HL-60/S4 treated with retinoic acid at 250 ng/mL for 4 days and 3 days (cell line): ENCODE data around the gene DMAC2L.

Source experiments
- in situ Hi-C: fragments of 300-500 bp; cut with MboI; formaldehyde crosslinking; loops from 2 replicates; pipeline ENCODE4 v1.7.0; 2022; ENCODE audit warnings: low sequenced_read_pairs

Gene DMAC2L

DNA sequence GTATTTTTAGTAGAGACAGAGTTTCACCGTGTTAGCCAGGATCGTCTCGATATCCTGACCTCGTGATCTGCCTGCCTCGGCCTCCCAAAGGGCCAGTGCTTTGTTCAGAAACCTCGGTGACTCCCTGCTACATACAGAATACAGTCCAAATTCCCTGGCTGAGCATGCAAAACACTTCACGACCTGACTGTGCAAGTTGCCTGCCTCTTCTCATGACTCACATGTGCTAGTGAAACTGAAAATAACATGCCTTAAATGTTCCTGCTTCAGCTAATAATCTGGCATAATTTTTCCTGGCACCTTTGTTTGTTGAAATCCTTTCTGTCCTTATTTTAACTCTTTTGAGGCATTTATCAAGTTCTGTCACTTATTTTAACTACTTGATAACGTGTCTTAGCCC lies 8.2 kb downstream of the DMAC2L start:
- in situ Hi-C loops = no loop called here

DNA sequence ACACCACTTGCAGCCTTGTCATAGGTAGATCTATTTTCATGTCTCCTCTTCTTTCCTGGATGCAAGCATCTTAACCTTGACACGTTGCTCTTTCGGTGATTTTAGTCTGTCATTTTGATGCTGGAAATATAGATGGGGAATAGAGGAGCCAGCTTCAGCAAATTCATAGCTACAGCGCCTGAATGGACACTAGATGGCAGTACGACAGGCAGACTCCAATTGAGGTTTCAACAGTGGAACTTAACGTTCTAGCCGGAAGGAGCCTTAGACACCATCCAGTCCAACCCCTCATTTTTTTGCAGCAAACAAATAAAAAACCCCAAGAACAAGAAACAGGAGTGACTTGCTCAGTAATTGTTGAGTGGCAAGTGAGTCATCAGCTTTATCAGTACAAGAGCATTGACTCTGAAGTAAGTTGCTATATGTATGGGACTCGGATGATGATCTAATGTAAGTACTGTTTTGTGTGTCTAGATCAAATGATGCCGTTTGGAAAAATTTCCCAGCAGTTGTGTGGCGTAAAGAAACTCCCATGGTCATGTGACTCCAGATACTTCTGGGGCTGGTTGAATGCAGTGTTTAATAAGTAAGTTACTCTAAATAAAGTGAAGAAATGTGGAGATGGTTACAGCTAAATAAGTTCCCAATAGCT lies 9.0 kb downstream of the DMAC2L start:
- in situ Hi-C loops = no loop called here

DNA sequence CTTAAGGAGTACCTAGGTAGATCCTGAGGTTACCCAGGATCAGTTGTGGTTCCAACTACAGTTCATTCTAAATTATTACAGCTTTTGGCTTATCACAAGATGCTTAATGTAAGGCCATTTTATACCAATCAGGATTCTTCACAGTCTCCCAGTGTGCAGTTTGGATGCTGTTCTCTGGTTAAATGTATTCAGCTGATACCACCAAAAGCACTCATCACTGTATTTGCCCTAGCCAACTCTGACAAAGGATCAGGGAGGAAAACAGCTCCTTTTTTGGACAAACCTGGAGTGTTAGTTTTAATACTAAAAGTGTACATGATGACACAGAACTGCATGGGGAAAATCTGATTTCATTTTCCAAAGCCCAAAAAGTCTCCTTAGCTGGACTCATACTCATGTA lies 19.5 kb downstream of the DMAC2L start:
- in situ Hi-C loops = no loop called here

DNA sequence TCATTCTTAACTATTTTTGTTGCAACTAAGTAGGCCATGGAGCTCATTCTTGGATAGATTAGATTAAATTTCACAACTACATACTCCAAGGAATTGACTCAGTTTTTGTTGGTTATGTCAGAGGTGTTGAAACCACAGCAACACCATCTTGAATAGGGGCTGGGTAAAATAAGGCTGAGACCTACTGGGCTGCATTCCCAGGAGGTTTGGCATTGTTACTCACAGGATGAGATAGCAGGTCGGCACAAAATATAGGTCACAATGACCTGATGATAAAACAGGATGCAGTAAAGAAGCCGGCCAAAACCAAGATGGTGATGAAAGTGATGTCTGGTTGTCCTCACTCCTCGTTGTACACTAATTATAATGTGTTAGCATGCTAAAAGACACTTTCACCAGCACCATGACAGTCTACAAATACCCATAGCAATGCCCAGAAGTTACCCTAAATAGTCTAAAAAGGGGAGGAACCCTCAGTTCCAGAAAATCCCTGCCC lies 20.9 kb downstream of the DMAC2L start:
- in situ Hi-C loops = no loop called here

DNA sequence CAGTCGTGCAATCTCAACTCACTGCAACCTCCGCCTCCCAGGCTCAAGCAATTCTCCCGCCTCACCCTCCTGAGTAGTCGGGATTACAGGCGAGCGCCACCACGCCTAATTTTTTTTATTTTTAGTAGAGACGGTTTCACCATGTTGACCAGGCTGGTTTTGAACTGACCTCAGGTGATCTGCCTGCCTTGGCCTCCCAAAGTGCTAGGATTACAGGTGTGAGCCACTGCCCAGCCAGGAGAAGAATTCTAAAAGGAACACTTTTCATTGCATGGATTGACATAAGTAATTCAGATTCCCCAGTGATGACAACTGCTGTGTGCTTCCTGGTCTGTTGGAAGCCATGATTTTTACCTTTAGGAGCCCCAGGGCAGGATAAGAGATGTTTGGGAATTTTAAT lies 22.1 kb downstream of the DMAC2L start:
- in situ Hi-C loops = no loop called here

DNA sequence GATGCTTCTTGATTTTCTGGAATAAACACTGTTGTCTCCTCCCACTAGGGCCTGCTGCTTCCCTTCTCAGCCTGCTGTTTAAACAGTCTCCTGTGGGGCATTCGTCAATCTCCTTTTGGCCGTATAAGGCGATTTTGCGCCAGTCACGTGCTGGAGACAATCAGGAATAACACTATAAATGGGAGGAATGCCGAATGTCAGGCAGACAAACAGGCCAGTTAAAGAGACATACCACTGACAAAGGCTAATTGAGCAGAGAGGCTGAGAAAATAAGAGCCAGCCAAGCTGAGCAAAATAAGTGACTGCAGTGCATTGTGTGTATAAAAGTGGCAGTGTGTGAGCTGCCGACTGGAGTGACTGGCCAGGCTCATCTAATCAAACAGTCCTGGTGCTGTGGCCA lies 23.3 kb downstream of the DMAC2L start:
- in situ Hi-C loops = no loop called here

DNA sequence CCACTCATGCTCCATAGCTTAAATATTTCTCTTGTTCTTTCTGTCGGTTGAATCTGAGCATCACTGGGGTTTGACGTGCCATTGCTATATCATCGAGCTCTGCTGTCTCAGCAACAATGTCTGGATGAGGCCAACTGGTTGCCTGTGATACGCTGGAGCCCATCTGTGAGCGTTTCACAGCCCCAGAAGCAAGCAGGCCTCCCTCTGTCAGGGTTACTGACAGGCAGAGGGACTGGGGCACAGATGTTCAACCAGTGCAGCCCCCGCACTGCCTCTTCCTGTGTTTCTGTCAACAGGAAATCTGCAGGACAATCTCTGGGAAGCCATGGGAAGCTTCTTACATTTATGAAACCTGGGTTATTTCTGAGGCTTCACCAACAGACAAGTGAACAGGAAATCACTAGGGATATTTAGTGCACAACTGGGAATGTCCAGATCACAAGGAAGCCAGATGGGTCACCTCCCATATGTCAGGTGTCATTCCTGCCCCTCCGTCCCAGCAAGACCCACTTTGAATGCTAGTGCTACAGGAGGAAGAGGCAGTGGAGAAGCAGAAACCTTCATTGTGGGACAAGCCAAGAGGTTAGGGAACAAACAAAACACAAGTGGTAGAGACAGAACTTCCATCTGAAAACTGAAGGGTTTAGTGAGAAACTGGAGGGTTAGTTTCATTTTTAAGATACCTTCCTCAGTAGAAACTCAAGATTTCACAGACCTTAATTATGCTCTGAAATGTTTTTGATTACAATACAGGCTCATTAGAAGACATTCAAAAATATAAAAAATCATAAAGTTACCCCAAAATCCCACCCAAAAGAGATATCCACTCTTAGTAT lies 24.1 kb downstream of the DMAC2L start:
- in situ Hi-C loops = no loop called here

DNA sequence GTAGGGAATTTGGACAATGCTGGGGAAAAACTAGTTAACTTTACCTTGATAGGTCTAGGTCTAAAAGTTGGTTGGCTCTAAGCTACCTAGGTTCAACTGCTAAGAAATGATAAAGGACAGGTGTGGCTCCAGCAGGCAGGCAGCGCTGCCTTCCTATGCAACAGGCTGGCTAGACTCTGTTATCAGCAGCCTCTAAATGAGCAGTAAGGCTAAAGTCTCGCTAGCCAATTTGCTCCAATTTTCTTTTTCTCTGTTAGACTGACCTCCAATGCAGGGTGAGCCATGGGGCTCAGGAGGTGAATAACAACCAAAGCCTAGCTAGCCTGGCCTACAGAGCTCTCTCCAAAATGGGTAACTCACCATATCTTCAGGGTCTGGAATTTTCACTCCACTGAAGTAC lies 26.5 kb downstream of the DMAC2L start:
- in situ Hi-C loops = no loop called here

DNA sequence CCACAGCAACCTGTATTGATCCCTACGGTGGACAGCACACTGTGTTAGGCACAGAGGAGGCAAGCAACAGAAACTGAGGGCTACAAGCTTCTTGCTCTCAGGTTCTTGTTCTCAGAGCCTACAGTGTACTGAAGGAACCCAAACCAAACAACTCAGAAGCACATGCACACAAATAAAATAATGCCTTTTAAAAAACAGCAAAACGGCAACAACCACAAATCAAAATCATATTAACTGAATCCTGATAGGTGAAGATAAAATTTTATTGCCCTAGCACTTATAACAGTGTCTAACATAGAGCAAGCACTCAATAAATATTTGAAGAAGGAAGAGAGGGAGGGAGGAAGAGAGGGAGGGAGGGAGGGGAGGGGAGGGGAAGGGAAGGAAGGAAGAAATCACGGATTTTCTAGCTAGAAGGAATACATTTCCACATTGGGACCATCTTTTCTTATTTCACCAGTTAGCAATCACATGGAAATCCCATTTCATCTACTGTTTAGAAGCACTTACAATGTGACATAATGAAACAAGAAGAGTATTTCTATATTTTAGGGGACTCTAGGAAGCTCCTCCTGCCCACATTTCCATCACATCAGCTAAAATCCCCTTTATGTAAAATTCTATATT lies 27.2 kb downstream of the DMAC2L start:
- in situ Hi-C loops = no loop called here

DNA sequence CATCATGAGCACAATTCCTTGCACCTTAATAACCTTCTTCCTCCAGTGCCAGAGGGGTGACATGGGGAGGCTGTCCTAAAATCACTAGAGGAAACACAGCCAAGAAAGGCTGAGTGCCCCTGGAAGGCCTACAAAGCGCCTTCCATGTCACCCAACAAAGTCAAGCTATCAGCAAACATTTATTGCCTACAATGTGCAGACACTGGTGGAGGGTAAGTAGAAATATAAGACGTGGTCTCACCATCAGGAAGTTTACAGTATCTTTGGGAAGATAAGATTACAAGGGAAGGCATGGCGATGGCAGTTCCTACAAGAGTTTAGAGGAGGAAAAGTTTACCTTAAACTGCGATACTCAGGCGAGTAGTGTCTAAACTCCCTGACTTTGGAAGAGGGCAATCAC lies 27.9 kb downstream of the DMAC2L start:
- in situ Hi-C loops = no loop called here

DNA sequence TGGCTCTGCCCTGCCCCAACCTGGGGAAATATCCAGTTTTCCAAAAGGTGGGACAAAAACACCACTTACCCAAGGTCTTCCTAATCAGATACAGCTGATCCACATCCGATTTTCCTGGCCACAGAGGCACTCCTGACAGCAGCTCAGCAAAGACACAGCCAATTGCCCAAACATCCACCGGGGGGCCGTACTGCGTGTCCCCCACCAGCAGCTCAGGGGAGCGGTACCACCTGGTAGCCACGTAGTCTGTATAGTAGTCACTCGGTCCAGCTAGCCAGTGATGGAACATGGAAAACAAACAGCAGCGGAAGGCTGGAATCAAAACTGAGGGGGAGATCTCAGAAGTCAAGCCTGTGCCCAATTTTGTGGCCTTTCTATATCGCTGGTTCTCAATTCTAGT lies 28.8 kb downstream of the DMAC2L start:
- in situ Hi-C loops = no loop called here

DNA sequence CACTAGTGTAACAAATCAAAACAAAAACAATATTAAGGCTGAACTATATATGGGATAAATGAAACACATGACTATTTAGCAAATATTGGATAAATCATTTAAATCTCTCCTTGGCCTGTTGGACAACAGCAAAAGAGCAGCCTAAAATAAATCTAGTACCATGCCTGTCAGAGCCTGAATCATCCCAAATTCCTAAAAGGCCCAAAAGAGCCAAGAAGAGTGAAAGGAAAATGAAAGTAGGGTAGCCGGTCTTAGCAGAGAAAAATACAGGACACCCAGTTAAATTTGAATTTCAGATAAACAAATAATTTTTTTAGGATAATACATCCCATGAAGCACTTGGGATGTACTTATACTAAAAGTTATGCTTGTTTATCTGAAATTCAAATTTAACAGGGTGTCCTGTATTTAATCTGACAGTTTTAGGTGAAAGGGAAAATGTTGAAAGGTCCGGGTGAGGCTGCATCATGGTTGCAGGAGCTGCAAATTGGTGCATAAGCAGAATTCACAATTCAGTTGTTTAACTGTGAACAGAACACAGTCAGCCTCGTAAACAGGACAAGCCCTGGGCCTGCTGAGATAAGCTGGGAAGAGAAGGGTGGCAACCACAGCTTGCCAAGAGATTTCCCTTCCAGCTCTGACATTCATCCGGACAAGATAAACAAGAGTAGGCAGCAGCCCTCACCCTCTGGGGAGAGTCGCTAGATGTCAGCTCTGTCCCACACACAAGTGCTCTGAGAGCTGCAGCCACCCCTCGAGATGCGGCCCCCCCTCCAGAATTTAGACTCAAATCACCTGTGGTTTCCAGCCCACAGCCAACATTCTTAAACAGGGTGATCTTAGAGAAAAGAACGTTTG lies 30.3 kb downstream of the DMAC2L start:
- in situ Hi-C loops = no loop called here

DNA sequence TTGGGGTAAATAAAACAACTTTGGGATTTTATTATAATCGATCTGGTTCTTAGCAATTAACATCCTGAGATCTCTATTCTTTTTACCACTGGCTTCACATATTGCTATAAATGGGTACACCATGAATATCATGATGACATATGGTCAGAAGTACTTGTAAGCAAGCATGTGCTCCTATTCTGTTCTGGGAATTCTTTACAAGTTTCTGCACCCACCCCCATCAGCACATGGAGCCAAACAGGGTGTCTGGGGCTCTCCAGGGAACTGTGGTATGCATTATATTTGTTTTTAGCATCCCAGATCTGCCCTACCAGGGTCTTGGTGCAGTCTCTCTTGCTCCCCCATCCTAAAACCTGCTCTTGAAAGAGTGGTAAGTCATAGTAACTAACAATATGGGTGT lies 31.3 kb downstream of the DMAC2L start:
- in situ Hi-C loops = no loop called here

DNA sequence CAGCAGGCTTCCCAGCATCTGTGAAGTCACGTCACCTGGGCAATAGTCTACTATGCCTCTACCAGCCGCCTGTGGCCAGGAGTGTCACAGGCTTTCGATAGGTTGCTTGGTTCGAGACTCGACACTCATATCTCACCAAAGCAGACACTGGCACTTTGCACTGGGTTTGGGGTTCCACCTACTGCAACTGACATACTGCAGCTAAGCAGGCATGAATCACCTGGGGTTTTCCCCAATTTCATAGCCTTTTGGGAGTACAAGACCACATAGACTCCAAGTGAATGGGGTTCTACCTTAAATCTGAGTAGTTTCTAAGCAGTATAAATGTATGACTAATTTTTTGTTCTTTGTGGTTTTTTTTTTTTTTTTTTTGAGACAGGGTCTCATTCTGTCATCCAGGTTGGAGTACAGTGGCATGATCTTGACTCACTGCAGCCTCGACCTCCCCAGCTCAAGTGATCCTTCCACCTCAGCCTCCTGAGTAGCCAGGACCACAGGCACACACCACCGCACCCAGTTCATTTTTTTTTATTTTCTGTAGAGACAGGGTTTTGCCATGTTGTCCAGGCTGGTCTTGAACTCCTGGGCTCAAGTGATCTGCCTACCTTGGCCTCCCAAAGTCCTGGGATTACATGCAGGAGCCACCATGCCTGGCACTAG lies 32.1 kb downstream of the DMAC2L start:
- in situ Hi-C loops = no loop called here

DNA sequence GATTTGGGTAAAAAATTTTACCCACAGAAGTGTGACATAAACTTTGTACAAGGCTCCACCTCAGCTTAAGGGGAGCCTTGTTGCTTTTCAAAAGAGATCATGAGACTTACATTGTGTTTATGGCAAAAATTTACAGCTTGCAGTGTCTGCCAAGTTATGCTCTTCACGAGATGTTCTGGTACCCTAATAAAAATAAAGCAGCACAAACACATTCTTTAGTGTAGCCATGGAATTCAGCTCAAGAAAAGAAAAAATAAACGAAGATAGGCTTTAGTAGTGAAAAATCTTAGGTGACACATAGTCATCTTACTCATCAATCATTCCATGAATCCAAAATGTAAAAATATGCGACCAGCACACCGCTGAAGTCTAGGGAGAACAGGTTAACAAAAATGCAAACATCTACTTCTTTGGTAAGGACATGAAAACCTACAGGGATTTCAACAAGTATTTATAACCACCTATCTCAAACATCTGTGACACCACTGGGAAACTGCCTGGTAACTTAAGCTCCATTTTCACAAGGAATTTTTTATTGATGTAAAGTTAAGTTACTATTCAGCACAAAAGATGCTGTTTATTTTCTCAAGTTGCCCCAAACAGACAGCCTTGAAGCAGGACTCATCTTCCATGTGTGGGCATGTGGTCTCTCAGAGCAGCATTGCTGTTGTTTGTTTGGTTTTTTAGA lies 32.9 kb downstream of the DMAC2L start:
- in situ Hi-C loops = no loop called here

DNA sequence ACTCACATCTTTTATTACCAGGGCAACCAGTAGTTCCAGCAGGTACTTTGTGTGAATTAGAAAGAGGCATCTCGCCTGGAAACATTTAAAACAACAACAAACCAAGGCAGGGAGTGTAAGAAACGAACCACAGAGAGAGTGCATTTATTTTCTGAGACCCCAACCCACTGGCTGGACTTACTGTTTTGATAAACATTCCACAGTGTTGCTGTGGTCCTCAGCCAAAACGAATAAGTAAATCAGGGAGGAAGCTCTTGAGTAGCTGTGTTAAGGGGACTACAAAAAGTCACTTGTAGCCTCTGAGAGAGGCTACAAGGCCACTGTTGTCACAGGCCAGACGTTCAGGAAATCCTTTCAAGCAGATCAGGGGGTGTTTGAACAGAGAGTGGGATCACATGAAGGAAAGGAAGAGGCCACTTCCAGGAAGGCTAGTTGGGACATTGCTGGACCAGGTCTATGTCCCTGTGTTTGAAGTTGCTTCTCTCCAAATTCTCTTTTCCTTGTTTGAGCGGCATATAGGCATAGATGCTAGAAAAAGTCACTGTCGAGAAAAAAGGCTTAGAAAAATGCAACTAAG lies 33.8 kb downstream of the DMAC2L start:
- in situ Hi-C loops = no loop called here

DNA sequence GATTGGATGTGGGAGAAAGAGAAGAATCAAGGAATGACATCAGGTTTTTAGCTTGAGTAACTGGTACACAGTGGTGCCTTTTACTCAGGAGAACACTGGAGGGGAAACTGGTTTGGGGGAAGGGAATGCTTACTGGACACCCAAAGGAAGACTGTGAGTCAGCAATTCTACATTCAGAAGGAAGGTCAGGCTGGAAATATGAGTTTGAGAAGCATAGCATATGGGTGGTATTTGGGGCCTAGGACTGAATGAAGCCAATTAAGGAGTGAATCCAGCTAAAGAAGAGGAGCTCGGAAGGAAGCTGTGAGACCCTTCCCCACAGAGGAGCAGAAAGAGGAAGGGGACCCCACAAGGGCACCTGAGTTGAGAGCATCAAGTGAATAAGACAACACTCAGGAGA lies 35.4 kb downstream of the DMAC2L start:
- in situ Hi-C loops = no loop called here

DNA sequence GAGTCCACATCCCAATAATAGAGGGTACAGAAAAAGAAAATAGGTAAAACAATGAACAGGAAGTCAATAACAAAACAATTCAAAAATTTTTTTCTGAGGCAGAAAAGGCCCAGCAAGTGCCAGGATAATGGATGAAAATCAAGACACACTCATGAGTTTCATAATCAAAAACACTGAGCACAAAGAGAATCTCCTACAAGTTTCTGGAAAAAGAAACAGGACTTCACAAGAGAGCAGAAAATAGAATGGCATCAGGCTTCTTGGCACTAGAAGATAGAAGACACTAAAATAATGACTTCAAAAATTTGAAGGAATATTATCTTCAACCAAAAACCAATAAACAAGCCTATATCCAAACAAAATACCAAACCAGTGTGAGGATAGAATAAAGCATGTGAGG lies 36.8 kb downstream of the DMAC2L start:
- in situ Hi-C loops = no loop called here

DNA sequence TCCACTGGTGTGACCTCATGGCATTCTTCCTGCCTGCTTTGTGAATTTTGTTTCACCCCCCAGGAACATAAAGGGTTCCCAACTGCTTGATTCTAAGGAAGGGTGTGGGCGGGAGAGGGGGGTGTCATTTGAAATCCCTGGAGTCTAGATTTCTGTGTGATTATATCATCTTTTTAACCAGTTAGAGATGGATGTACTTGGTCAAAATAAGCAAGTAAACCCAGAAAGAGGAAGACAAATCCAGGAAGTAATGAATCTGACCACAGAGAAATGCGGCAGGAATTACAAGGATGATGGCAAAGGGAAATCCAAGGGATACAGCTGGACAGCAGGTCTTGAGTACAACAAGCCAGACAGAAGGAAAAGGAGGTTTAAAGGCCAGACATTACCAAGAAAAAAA lies 38.9 kb downstream of the DMAC2L start:
- in situ Hi-C loops = no loop called here

DNA sequence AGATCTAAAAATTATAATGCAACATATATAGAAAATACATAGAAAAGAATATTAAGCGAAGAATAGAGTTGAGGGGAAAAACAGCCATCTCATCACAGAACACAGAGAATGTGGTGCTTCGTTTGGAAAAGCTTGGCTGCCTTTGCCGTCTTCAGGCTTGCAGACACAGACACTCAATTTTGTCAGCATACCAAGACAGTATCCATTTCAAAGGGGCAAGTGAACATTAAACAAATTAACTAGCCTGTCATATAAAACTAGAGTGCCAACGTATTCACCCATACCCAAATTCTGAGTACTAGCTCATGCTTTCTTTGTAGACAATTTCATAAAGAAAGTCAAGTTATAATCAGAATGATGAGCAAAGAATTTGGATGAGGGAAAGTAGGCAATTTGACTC lies 40.5 kb downstream of the DMAC2L start:
- in situ Hi-C loops = no loop called here
